SK-N-SH (cell line): ENCODE results near the gene RERG. TPM values are rescaled to one million over a fixed set of nuclear protein-coding genes. Genes with fewer than 3 reads are reported as not detected.

Source experiments
- CTCF ChIA-PET: fragments of 300-600, 350-600 bp; formaldehyde crosslinking; extraction: SDS; loops from one replicate; lab custom pipeline; 2021; lab: Yijun Ruan, JAX
- POLR2A ChIA-PET: fragments of 350-600 bp; sonication (Branson Sonifier 250); formaldehyde crosslinking; extraction: SDS; loops from one replicate; lab custom pipeline; 2020; ENCODE audit warnings: antibody characterized with exemption, inconsistent platforms; lab: Yijun Ruan, JAX
- DNase-seq: peaks from one replicate; pipeline ENCODE4 v3.0.0; 2012
- H2AFZ ChIP-seq: fragments of 200-600 bp; sonication (generic); 2 replicates; pipeline ENCODE4 v1.8.1; 2016; ENCODE audit warnings: antibody characterized with exemption, mild to moderate bottlenecking, low read depth
- H3F3A ChIP-seq: fragments of 200-600 bp; sonication (generic); replicated peaks from 2 replicates; pipeline ENCODE3; 2016; ENCODE audit warnings: antibody characterized with exemption, mild to moderate bottlenecking; ENCODE audit not compliant: insufficient read depth
- H3K27ac ChIP-seq, 2 experiments: fragments of 200-500 bp in 1 of 2; fragments of 200-600 bp in 1 of 2; sonication (Bioruptor generic) in 1 of 2; sonication (generic), shearing (Covaris generic) in 1 of 2; 2 replicates each; pipeline versions ENCODE4 v1.5.1 to v1.6.1; 2014 to 2016; ENCODE audit warnings: low read depth in 2 of 2, inconsistent platforms in 1 of 2, low read length in 1 of 2, mild to moderate bottlenecking in 1 of 2, mixed read lengths in 1 of 2
- H3K27me3 ChIP-seq: fragments of 200-600 bp; sonication (generic), shearing (Covaris generic); 2 replicates; pipeline ENCODE4 v1.6.1; 2016; ENCODE audit warnings: mixed run types; ENCODE audit not compliant: insufficient read depth
- H3K36me3 ChIP-seq, 2 experiments: fragments of 200-500 bp in 1 of 2; fragments of 200-600 bp in 1 of 2; sonication (Bioruptor generic) in 1 of 2; sonication (generic) in 1 of 2; replicated peaks in 1 of 2; 2 replicates each; pipeline versions ENCODE3 to v1.5.1; 2014 to 2016; ENCODE audit warnings: low read length in 1 of 2, mild to moderate bottlenecking in 1 of 2; ENCODE audit not compliant: insufficient read depth in 2 of 2, control insufficient read depth in 1 of 2
- H3K4me1 ChIP-seq, 2 experiments: fragments of 200-500 bp in 1 of 2; fragments of 200-600 bp in 1 of 2; sonication (Bioruptor generic) in 1 of 2; sonication (generic), shearing (Covaris generic) in 1 of 2; 2 replicates each; pipeline versions ENCODE4 v1.5.1 to v1.6.1; 2014 to 2016; ENCODE audit warnings: low read depth in 1 of 2, low read length in 1 of 2, mixed run types in 1 of 2; ENCODE audit not compliant: insufficient read depth in 2 of 2, control insufficient read depth in 1 of 2
- H3K4me2 ChIP-seq: fragments of 200-600 bp; sonication (generic), shearing (Covaris generic); 2 replicates; pipeline ENCODE4 v1.6.1; 2017; ENCODE audit warnings: mixed run types
- H3K4me3 ChIP-seq, 2 experiments: fragments of 200-500 bp in 1 of 2; fragments of 200-600 bp in 1 of 2; sonication (Bioruptor generic) in 1 of 2; sonication (generic), shearing (Covaris generic) in 1 of 2; 2 replicates each; pipeline versions ENCODE4 v1.5.1 to v1.8.1; 2014 to 2016; ENCODE audit warnings: low read depth in 2 of 2, inconsistent platforms in 1 of 2, low read length in 1 of 2, mild to moderate bottlenecking in 1 of 2, mixed read lengths in 1 of 2, moderate library complexity in 1 of 2
- H3K79me2 ChIP-seq: fragments of 200-600 bp; sonication (generic); 2 replicates; pipeline ENCODE4 v1.8.1; 2017; ENCODE audit warnings: mild to moderate bottlenecking; ENCODE audit not compliant: insufficient read depth
- H3K9ac ChIP-seq: fragments of 200-600 bp; sonication (generic); 2 replicates; pipeline ENCODE4 v1.6.1; 2017; ENCODE audit warnings: mixed run types
- H3K9me2 ChIP-seq: fragments of 200-600 bp; sonication (generic); 2 replicates; pipeline ENCODE4 v1.6.1; 2017; ENCODE audit warnings: mixed run types
- H3K9me3 ChIP-seq: fragments of 200-600 bp; sonication (generic); 2 replicates; pipeline ENCODE4 v1.6.1; 2017; ENCODE audit warnings: mixed run types, mild to moderate bottlenecking, moderate library complexity
- H4K20me1 ChIP-seq: fragments of 200-600 bp; sonication (generic); 2 replicates; pipeline ENCODE4 v1.6.1; 2017; ENCODE audit warnings: mild to moderate bottlenecking, mixed run types; ENCODE audit not compliant: insufficient read depth
- CHD2 ChIP-seq: fragments of 150-350 bp; IDR thresholded peaks from 2 replicates; pipeline ENCODE4 v1.6.1; 2018; ENCODE audit warnings: low read length; ENCODE audit not compliant: partially characterized antibody
- EZH2phosphoT487 ChIP-seq: fragments of 200-600 bp; sonication (generic); IDR thresholded peaks from 2 replicates; pipeline ENCODE4 v1.6.1; 2017; ENCODE audit warnings: low read depth, mixed run types, mild to moderate bottlenecking, antibody characterized with exemption, moderate library complexity, borderline replicate concordance
- FOSL2 ChIP-seq: IDR thresholded peaks from 2 replicates; pipeline ENCODE4 v1.4.0; 2012; ENCODE audit warnings: low read depth, mild to moderate bottlenecking, moderate library complexity, borderline replicate concordance
- FOXM1 ChIP-seq: IDR thresholded peaks from 2 replicates; pipeline ENCODE4 v1.4.0; 2012; ENCODE audit warnings: low read depth, mild to moderate bottlenecking
- GABPA ChIP-seq: IDR thresholded peaks from 2 replicates; pipeline ENCODE4 v1.4.0; 2012; ENCODE audit warnings: low read depth, mild to moderate bottlenecking
- JUND ChIP-seq: IDR thresholded peaks from 2 replicates; pipeline ENCODE4 v1.4.0; 2012
- MAX ChIP-seq: IDR thresholded peaks from 2 replicates; pipeline ENCODE4 v1.4.0; 2012; ENCODE audit warnings: low read depth
- MXI1 ChIP-seq: IDR thresholded peaks from 2 replicates; pipeline ENCODE4 v1.6.1; 2012; ENCODE audit warnings: mild to moderate bottlenecking, low read depth, low read length, improper control_type of control experiment
- NFIC ChIP-seq: IDR thresholded peaks from 2 replicates; pipeline ENCODE4 v1.4.0; 2012; ENCODE audit warnings: borderline replicate concordance
- PBX3 ChIP-seq: IDR thresholded peaks from 2 replicates; pipeline ENCODE4; 2012
- RAD21 ChIP-seq: IDR thresholded peaks from 2 replicates; pipeline ENCODE4 v1.6.1; 2012; ENCODE audit warnings: mild to moderate bottlenecking, low read length
- RCOR1 ChIP-seq: fragments of 150-350 bp; IDR thresholded peaks from 2 replicates; pipeline ENCODE4 v1.6.1; 2017; ENCODE audit warnings: antibody characterized with exemption, low read length
- REST ChIP-seq: IDR thresholded peaks from 2 replicates; pipeline ENCODE4 v1.6.1; 2012; ENCODE audit warnings: mild to moderate bottlenecking, low read depth, low read length, moderate library complexity
- RXRA ChIP-seq: IDR thresholded peaks from 2 replicates; pipeline ENCODE4 v1.4.0; 2012; ENCODE audit warnings: low read depth, mild to moderate bottlenecking, borderline replicate concordance
- SIN3A ChIP-seq: IDR thresholded peaks from 2 replicates; pipeline ENCODE4 v1.6.1; 2012; ENCODE audit warnings: low read depth, mild to moderate bottlenecking, low read length, moderate library complexity, borderline replicate concordance
- TCF12 ChIP-seq: IDR thresholded peaks from 2 replicates; pipeline ENCODE4 v1.4.0; 2012
- YY1 ChIP-seq: IDR thresholded peaks from 2 replicates; pipeline ENCODE4 v1.4.0; 2012; ENCODE audit warnings: low read depth, mild to moderate bottlenecking
- WGBS: methylation state at CpG from one replicate; pipeline ENCODE4 v1.1.6; 2017; ENCODE audit warnings: low lambda C conversion rate; 5-methylcytosine and 5-hydroxymethylcytosine counted together
- polyA plus RNA-seq, 3 experiments: library from polyadenylated mRNA; depleted of rRNA; stranded (reverse); fragments of >200 nt; gene quantifications; 2 replicates each; pipeline ENCODE4 v1.2.3, GENCODE V29; 2012

The RERG gene
- polyA plus RNA-seq, 1 of the 3 experiments (the other 2 are of a cell fraction), result 0.49 TPM

GRCh38 chr12:15122344-15122743 is 98.9 kb downstream of the RERG start (continued):
- no peak for TF ChIP-seq REST
- no peak for TF ChIP-seq PBX3
- no peak for TF ChIP-seq FOXM1
- TF ChIP-seq NFIC, result no peak

GRCh38 chr12:15118955-15119354 is 102.3 kb downstream of the RERG start:
- Histone ChIP-seq H3K27ac (no peak overlapping the region), H2AFZ (no peak overlapping the region), H3K9me2 (no peaks in the 10 kb centered on the region), H3K36me3 (no peaks in the 10 kb centered on the region), H3K27me3 (peaks cover 3% of the 10 kb centered on the region; the same call in 1 of the 2 replicates), H4K20me1 (no peaks in the 10 kb centered on the region), H3K4me2 (no peak overlapping the region), H3K79me2 (no peaks in the 10 kb centered on the region), H3K4me1 (no peaks in the 10 kb centered on the region), H3K9ac (no peak overlapping the region), H3K4me3 (no peak overlapping the region), H3F3A (no peaks in the 10 kb centered on the region), H3K9me3 (no peaks in the 10 kb centered on the region)
- CTCF ChIA-PET, result no interaction called here
- DNase-seq, result no peak
- POLR2A ChIA-PET, result no interaction called here
- 0% methylated on average over 1 of the region's 1 CpG for WGBS
- no peak for TF ChIP-seq CHD2

GRCh38 chr12:15116983-15117382 is 104.2 kb downstream of the RERG start:
- Histone ChIP-seq H3K27ac (no peak overlapping the region), H3F3A (no peaks in the 10 kb centered on the region), H3K79me2 (no peaks in the 10 kb centered on the region), H3K4me2 (no peak overlapping the region), H2AFZ (no peak overlapping the region), H3K9me3 (no peaks in the 10 kb centered on the region), H3K9ac (no peak overlapping the region), H3K4me3 (no peak overlapping the region), H3K9me2 (no peaks in the 10 kb centered on the region), H4K20me1 (no peaks in the 10 kb centered on the region), H3K4me1 (no peaks in the 10 kb centered on the region), H3K27me3 (peaks cover 3% of the 10 kb centered on the region; the same call in 1 of the 2 replicates), H3K36me3 (no peaks in the 10 kb centered on the region)
- ChIA-PET CTCF (no interaction called here), POLR2A (no interaction called here)
- WGBS, result 10% methylated on average over 1 of the region's 1 CpG
- no peak for DNase-seq
- TF ChIP-seq SIN3A (no peak), RXRA (no peak), FOSL2 (no peak), GABPA (no peak), FOXM1 (no peak), CHD2 (no peak), JUND (no peak), MAX (no peak), REST (no peak), PBX3 (no peak), RCOR1 (no peak), TCF12 (no peak), EZH2phosphoT487 (no peak), MXI1 (no peak), YY1 (no peak), RAD21 (no peak)
